Smooth muscle cell (in vitro differentiated cells): ENCODE results near the gene TBXAS1. TPM values are rescaled to one million over a fixed set of nuclear protein-coding genes. Genes with fewer than 3 reads are reported as not detected.

Experiments used
- DNase-seq: peaks from one replicate; lab custom pipeline; 2025; ENCODE audit not compliant: unreplicated experiment; lab: John Stamatoyannopoulos, UW
- H2AFZ ChIP-seq: fragments of 200-600 bp; sonication (generic); 2 replicates; pipeline ENCODE4 v1.6.0; 2016; ENCODE audit warnings: antibody characterized with exemption, low read depth, mild to moderate bottlenecking
- H3F3A ChIP-seq: fragments of 200-600 bp; sonication (generic); 2 replicates; pipeline ENCODE4 v1.6.0; 2017; ENCODE audit warnings: antibody characterized with exemption, low read depth
- H3K27ac ChIP-seq: fragments of 200-600 bp; sonication (generic); 2 replicates; pipeline ENCODE4 v1.5.1; 2016; ENCODE audit warnings: low read depth, mild to moderate bottlenecking
- H3K27me3 ChIP-seq: fragments of 200-600 bp; sonication (generic); 2 replicates; pipeline ENCODE4 v1.6.1; 2016; ENCODE audit warnings: low read depth, mild to moderate bottlenecking
- H3K36me3 ChIP-seq: fragments of 200-600 bp; sonication (generic); 2 replicates; pipeline ENCODE4 v1.5.1; 2016; ENCODE audit warnings: low read depth
- H3K4me1 ChIP-seq: fragments of 200-600 bp; sonication (generic); 2 replicates; pipeline ENCODE4 v1.5.1; 2016; ENCODE audit warnings: low read depth
- H3K4me2 ChIP-seq: fragments of 200-600 bp; sonication (generic); 2 replicates; pipeline ENCODE4 v1.6.0; 2016; ENCODE audit warnings: mild to moderate bottlenecking
- H3K4me3 ChIP-seq: fragments of 200-600 bp; sonication (generic); 2 replicates; pipeline ENCODE4 v1.5.1; 2016; ENCODE audit warnings: mild to moderate bottlenecking
- H3K79me2 ChIP-seq: fragments of 200-600 bp; sonication (generic); 2 replicates; pipeline ENCODE4 v1.6.0; 2016; ENCODE audit warnings: low read depth, mild to moderate bottlenecking
- H3K9ac ChIP-seq: fragments of 200-600 bp; sonication (generic); 2 replicates; pipeline ENCODE4 v1.6.0; 2016; ENCODE audit warnings: low read depth
- H3K9me3 ChIP-seq: fragments of 200-600 bp; sonication (generic); replicated peaks from 2 replicates; pipeline ENCODE4 v1.5.1; 2016; ENCODE audit warnings: low read depth
- H4K20me1 ChIP-seq: fragments of 200-600 bp; sonication (generic); 2 replicates; pipeline ENCODE4 v1.6.0; 2016; ENCODE audit warnings: low read depth
- WGBS: methylation state at CpG from one replicate; pipeline ENCODE4 v1.1.7; 2016; ENCODE audit warnings: low lambda C conversion rate; 5-methylcytosine and 5-hydroxymethylcytosine counted together
- polyA plus RNA-seq: library from polyadenylated mRNA; unstranded; fragments of >200 nt; fragmentation: Nextera tagmentation; extraction: Ambion mirVana; gene quantifications from 2 replicates; pipeline ENCODE4 v1.2.1, GENCODE V29; 2016
- total RNA-seq: library from RNA; depleted of rRNA; stranded (reverse); fragments of >200 nt; gene quantifications from 2 replicates; pipeline ENCODE4 v1.2.3, GENCODE V29; 2014
- TF ChIP-seq, protein P1 (sequence below): fragments of 200-600 bp; sonication (generic); IDR thresholded peaks from 2 replicates; pipeline ENCODE4 v1.5.1; 2017; ENCODE audit warnings: borderline replicate concordance, mild to moderate bottlenecking, antibody characterized with exemption; ENCODE audit not compliant: insufficient read depth, poor library complexity, severe bottlenecking

Gene TBXAS1
- total and polyA plus RNA-seq, 2 experiments from 2014 or later: 0.51 TPM; not detected in 1

DNA sequence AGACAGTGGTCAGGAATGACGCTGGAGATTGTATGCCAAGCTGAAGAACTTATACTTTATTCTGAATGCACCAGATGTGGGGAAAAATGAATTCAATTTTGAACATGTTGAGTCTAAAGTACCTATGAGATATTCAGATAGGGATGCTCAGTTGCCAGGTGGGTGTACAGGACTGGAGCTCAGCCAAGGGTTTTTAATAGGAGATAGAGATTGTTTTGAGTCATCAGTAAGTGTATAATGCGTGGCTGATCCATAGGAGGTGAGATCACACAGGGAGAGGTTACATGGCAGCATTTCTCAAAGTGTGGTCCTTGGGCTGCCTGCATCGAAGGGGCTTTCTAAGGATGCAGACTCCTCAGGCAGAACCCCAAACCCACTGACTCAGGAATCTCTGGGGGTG is 44.4 kb upstream of the TBXAS1 start:
- Histone ChIP-seq H3K9me3 (no peaks in the 10 kb centered on the region), H2AFZ (no peak overlapping the region), H3K4me1 (peaks cover 10% of the 10 kb centered on the region), H3K79me2 (no peaks in the 10 kb centered on the region), H3K27ac (no peak overlapping the region), H3K4me3 (no peak overlapping the region), H3K36me3 (no peaks in the 10 kb centered on the region), H4K20me1 (no peaks in the 10 kb centered on the region), H3F3A (no peaks in the 10 kb centered on the region), H3K9ac (no peak overlapping the region), H3K4me2 (no peak overlapping the region), H3K27me3 (peaks cover 15% of the 10 kb centered on the region)
- TF ChIP-seq, protein P1, sequence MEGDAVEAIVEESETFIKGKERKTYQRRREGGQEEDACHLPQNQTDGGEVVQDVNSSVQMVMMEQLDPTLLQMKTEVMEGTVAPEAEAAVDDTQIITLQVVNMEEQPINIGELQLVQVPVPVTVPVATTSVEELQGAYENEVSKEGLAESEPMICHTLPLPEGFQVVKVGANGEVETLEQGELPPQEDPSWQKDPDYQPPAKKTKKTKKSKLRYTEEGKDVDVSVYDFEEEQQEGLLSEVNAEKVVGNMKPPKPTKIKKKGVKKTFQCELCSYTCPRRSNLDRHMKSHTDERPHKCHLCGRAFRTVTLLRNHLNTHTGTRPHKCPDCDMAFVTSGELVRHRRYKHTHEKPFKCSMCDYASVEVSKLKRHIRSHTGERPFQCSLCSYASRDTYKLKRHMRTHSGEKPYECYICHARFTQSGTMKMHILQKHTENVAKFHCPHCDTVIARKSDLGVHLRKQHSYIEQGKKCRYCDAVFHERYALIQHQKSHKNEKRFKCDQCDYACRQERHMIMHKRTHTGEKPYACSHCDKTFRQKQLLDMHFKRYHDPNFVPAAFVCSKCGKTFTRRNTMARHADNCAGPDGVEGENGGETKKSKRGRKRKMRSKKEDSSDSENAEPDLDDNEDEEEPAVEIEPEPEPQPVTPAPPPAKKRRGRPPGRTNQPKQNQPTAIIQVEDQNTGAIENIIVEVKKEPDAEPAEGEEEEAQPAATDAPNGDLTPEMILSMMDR: no peak
- 84% methylated on average over 3 of the region's 3 CpGs for WGBS
- no peak for DNase-seq

DNA sequence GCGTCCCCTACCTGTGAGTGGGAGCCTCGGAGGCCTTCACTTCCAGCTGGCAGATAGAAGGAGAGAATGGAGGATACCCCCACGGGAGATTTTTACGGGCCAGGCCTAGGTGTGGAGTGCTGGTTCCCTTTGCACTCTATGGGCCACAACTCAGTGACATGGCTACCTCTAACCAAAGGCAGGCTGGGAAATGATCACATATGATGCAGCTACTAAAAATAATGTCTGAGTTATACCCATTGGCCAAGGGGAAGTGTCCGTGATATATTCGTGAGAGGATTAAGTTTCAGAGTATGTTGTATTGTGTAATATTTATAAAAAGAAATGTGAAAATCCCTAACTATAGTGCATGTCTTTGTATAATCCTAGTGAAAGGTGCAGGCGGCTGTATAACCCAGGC is 37.7 kb upstream of the TBXAS1 start:
- WGBS: 95% methylated on average over 7 of the region's 7 CpGs
- H4K20me1 ChIP-seq: no peaks in the 10 kb centered on the region
- no peaks in the 10 kb centered on the region for H3F3A ChIP-seq
- no peaks in the 10 kb centered on the region for H3K9me3 ChIP-seq
- no peak for DNase-seq
- no peaks in the 10 kb centered on the region for H3K36me3 ChIP-seq
- no peak overlapping the region for H2AFZ ChIP-seq
- H3K4me3 ChIP-seq: no peak overlapping the region
- no peak overlapping the region for H3K4me2 ChIP-seq
- no peak overlapping the region for H3K9ac ChIP-seq
- peaks cover 3% of the 10 kb centered on the region for H3K27me3 ChIP-seq
- H3K79me2 ChIP-seq: no peaks in the 10 kb centered on the region
- no peaks in the 10 kb centered on the region for H3K4me1 ChIP-seq
- TF ChIP-seq, protein P1: no peak
- H3K27ac ChIP-seq: no peak overlapping the region

DNA sequence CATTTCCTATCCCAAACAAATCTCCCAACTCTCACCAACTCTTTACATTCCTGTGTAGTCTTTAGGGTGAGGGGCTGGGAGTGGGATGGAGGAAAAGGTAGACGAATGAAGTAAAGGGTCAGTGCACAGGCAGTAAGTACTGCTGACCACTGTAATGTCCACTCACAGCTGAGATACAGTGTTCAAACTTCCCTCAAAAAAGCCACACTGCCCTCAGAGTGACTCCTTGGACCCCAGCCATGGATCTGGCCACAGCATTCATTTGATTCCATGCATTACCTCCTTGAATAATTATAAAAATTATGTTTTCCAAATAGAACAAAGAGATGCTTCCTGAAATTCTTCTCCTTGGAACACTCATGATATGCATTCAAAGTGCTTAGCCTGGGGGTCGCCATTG is 31.5 kb upstream of the TBXAS1 start:
- Histone ChIP-seq H3K4me1 (no peaks in the 10 kb centered on the region), H3K9ac (no peak overlapping the region), H3K9me3 (no peaks in the 10 kb centered on the region), H2AFZ (no peak overlapping the region), H3F3A (no peaks in the 10 kb centered on the region), H3K36me3 (no peaks in the 10 kb centered on the region), H3K4me3 (no peak overlapping the region), H3K27ac (no peak overlapping the region), H3K27me3 (no peaks in the 10 kb centered on the region), H3K79me2 (no peaks in the 10 kb centered on the region), H3K4me2 (no peak overlapping the region), H4K20me1 (no peaks in the 10 kb centered on the region)
- DNase-seq: no peak
- TF ChIP-seq, protein P1: no peak
- WGBS: 93% methylated on average over 2 of the region's 2 CpGs

DNA sequence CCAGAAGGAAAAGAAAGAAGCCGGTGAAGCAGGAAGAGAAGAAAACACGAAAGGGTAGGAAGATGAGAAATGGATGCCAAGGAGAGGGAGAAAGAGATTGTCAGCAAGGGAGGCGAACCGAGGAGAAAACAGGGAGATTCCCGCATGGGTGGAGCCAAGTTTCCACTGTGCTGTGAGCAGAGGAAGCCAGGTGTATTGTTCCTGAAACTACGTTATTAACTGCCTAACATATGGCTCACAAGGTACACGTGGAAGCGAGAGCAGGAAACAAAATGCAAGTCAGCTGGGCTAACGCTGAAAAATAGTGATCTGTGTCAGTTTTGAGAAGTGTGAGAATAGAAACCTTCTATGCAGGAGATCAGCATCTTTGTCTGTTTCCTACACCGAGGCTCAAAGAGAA is 30.8 kb upstream of the TBXAS1 start:
- DNase-seq: no peak
- TF ChIP-seq, protein P1: no peak
- H4K20me1 ChIP-seq: no peaks in the 10 kb centered on the region
- H3K27ac ChIP-seq: no peak overlapping the region
- H3K79me2 ChIP-seq: no peaks in the 10 kb centered on the region
- no peaks in the 10 kb centered on the region for H3K9me3 ChIP-seq
- no peak overlapping the region for H2AFZ ChIP-seq
- no peaks in the 10 kb centered on the region for H3F3A ChIP-seq
- H3K27me3 ChIP-seq: no peaks in the 10 kb centered on the region
- no peaks in the 10 kb centered on the region for H3K4me1 ChIP-seq
- H3K36me3 ChIP-seq: no peaks in the 10 kb centered on the region
- 84% methylated on average over 10 of the region's 10 CpGs for WGBS
- H3K4me3 ChIP-seq: no peak overlapping the region
- no peak overlapping the region for H3K9ac ChIP-seq
- no peak overlapping the region for H3K4me2 ChIP-seq
